ENCODE results near the gene TRANK1. TPM values are rescaled to one million over a fixed set of nuclear protein-coding genes. Genes with fewer than 3 reads are reported as not detected.

Gene TRANK1
- total and polyA plus RNA-seq, 5 experiments from 2014 or later, result 16.0 to 92.3 (median 20.3) TPM

- Mint-ChIP-seq H3K9me3 (no peaks in the 10 kb centered on the region), H3K36me3 (peaks cover 0 to 34% (median 7%) of the 10 kb centered on the region in 3 donors), H3K27ac (peak overlapping the region; percentile 90 to 98 (median 95)), H3K27me3 (no peaks in the 10 kb centered on the region), H3K4me3 (peak overlapping the region; percentile 69 to 85 (median 76)), H3K4me1 (peaks cover 25 to 61% (median 50%) of the 10 kb centered on the region in 4 donors)
- DNase-seq (peak in 5 of 10 donors; percentile 9 to 72 (median 61)), ATAC-seq (peak; percentile 87 to 91)
- POLR2A ChIA-PET, result interaction anchor here (0.6 to 2.4 kb wide), 11 partner anchors 11 to 117 kb away, joined by 3 to 17 read pairs (median 3); partner anchors contain the start of genes EPM2AIP1, MLH1 and TRANK1
These were observed 68.5 kb downstream of the TRANK1 start for GRCh38 chr3:36876181-36876936.

DNA sequence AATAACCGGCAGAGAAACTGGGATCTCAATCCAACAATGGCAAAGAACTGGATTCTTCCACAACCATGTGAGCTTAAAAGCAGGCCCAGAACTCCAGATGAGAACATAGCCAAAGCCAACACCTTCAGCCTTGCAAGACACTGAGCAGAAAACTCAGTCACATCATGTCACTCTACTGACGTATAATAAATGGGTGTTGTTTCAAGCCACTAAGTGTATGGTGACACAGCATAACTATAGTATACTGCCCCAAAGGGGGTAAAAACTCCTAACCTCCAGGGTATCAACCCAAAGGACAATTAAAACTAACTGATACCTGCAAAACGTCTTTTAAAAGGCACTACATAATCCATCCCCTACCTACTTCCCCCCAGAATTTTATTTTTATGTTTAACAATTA lies 69.5 kb downstream of the TRANK1 start:
- DNase-seq (no peak), ATAC-seq (no peak)
- peak overlapping the region; percentile 32 to 98 (median 94) for H3K27ac Mint-ChIP-seq
- peaks cover 25 to 60% (median 47%) of the 10 kb centered on the region in 4 donors for H3K4me1 Mint-ChIP-seq
- POLR2A ChIA-PET, result interaction anchor here (2.0 kb wide), 1 partner anchor 69 kb away, joined by 12 read pairs; the partner anchor contains the start of gene TRANK1
- H3K9me3 Mint-ChIP-seq, result no peaks in the 10 kb centered on the region
- no peaks in the 10 kb centered on the region for H3K27me3 Mint-ChIP-seq
- H3K4me3 Mint-ChIP-seq, result peak overlapping the region in 2 of 10 donors; percentile 29 to 31
- H3K36me3 Mint-ChIP-seq, result peaks cover 0 to 29% (median 2%) of the 10 kb centered on the region in 3 donors

DNA sequence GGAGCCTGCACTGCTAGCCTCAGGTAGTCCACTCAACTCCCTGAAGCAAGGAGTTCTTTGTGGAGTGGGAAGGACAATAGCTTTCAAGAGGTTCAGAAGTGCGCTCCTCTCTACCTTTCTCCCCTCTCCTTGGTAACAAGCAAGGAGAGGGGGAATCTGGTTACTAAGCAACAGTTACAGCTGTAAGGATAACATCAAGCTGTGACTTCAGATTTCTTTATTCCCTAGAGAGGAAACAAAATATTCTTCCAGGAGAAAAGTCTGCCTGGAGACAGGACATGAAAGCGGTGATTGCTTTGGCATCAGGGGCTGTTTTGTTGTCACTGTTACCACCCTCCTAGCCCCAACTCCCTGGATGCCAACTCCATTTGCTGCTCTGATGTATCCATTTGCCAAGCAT lies 70.4 kb downstream of the TRANK1 start:
- POLR2A ChIA-PET, result no interaction called here
- DNase-seq, result no peak
- H3K9me3 Mint-ChIP-seq, result no peaks in the 10 kb centered on the region
- no peak overlapping the region for H3K4me3 Mint-ChIP-seq
- H3K36me3 Mint-ChIP-seq, result peaks cover 0 to 33% (median 2%) of the 10 kb centered on the region in 3 donors
- H3K4me1 Mint-ChIP-seq, result peaks cover 25 to 56% (median 44%) of the 10 kb centered on the region in 4 donors
- no peak for ATAC-seq
- no peaks in the 10 kb centered on the region for H3K27me3 Mint-ChIP-seq
- H3K27ac Mint-ChIP-seq, result peak overlapping the region in 8 of 10 donors; percentile 17 to 95 (median 84)

GRCh38 chr3:36871379-36872126 lies 73.3 kb downstream of the TRANK1 start:
- Mint-ChIP-seq H3K4me1 (peaks cover 17 to 44% (median 36%) of the 10 kb centered on the region in 4 donors), H3K27ac (peak overlapping the region in 5 of 10 donors; percentile 32 to 95 (median 61)), H3K27me3 (no peaks in the 10 kb centered on the region), H3K9me3 (no peaks in the 10 kb centered on the region), H3K4me3 (no peak overlapping the region), H3K36me3 (peaks cover 0 to 46% (median 3%) of the 10 kb centered on the region in 3 donors)
- DNase-seq (no peak), ATAC-seq (no peak)
- POLR2A ChIA-PET, result no interaction called here

GRCh38 chr3:36868614-36869436 lies 76.0 kb downstream of the TRANK1 start:
- H3K4me3 Mint-ChIP-seq, result no peak overlapping the region
- POLR2A ChIA-PET, result interaction anchor here (0.7 to 1.2 kb wide), 3 partner anchors 35 to 89 kb away, joined by 3 to 4 read pairs (median 3); no protein-coding TSS in a partner anchor

DNA sequence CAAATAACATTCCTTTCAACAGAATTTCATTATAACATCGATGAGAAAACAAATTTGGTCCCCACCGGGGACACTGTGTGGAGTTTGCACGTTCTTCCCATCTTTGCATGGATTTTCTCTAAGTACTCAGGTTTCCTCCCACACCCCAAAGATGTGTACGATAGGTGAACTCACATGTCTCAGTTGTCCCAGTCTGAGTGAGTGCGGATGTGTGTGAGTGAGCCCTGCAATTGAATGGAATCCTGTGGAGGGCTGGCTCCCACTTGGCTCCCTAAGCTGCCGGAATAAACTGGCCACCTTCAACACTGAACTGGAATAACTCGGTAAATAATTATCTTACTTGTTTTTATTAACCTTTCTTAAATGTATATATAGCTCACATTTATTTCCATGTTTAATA lies 77.0 kb downstream of the TRANK1 start:
- no peak overlapping the region for H3K4me3 Mint-ChIP-seq
- H3K27ac Mint-ChIP-seq, result peak overlapping the region in 1 of 10 donors; percentile 20
- peaks cover 17 to 45% (median 39%) of the 10 kb centered on the region in 4 donors for H3K4me1 Mint-ChIP-seq
- DNase-seq (no peak), ATAC-seq (no peak)
- H3K36me3 Mint-ChIP-seq, result peaks cover 3 to 52% (median 15%) of the 10 kb centered on the region in 3 donors
- POLR2A ChIA-PET, result interaction anchor here (1.0 kb wide), 1 partner anchor 90 kb away, joined by 4 read pairs; no protein-coding TSS in a partner anchor
- no peaks in the 10 kb centered on the region for H3K27me3 Mint-ChIP-seq
- H3K9me3 Mint-ChIP-seq, result no peaks in the 10 kb centered on the region

More at GRCh38 chr3:36868614-36869436, 76.0 kb downstream of the TRANK1 start:
- Mint-ChIP-seq H3K36me3 (peaks cover 0 to 55% (median 7%) of the 10 kb centered on the region in 3 donors), H3K27me3 (no peaks in the 10 kb centered on the region), H3K9me3 (no peaks in the 10 kb centered on the region), H3K27ac (peak overlapping the region in 6 of 10 donors; percentile 35 to 81 (median 66)), H3K4me1 (peaks cover 16 to 40% (median 37%) of the 10 kb centered on the region in 4 donors)
- ATAC-seq, result peak; percentile 82 to 92
- peak in 9 of 10 donors; percentile 1 to 57 (median 41) for DNase-seq

DNA sequence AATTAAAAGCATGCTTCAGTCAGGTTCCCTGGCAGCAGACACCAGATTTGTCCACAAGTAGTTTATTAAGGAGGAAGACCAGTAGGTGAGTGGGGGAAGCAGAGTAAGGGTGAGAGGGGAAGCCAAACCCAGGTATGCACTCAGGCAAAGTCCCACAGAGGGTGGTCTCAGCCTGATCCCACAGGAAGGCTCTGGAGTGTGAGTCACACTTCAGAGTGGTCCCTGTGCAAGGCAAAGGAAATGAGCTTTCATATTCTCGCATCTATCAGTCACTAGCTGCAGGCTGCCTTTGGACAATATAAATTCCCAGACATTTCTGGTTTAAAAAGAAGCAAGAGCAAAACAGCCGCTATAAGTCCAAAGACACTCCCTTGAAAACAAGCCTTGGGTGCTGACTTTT lies 78.5 kb downstream of the TRANK1 start:
- Mint-ChIP-seq H3K4me1 (peaks cover 17 to 42% (median 39%) of the 10 kb centered on the region in 4 donors), H3K27me3 (no peaks in the 10 kb centered on the region), H3K36me3 (peaks cover 9 to 51% (median 20%) of the 10 kb centered on the region in 3 donors), H3K9me3 (no peaks in the 10 kb centered on the region), H3K4me3 (no peak overlapping the region), H3K27ac (peak overlapping the region in 6 of 10 donors; percentile 2 to 97 (median 18))
- DNase-seq (no peak), ATAC-seq (no peak)
- POLR2A ChIA-PET, result no interaction called here

GRCh38 chr3:36864180-36865053 lies 80.4 kb downstream of the TRANK1 start:
- POLR2A ChIA-PET, result interaction anchor here (1.1 kb wide), 1 partner anchor 12 kb away, joined by 5 read pairs; no protein-coding TSS in a partner anchor
- Mint-ChIP-seq H3K27me3 (no peaks in the 10 kb centered on the region), H3K4me3 (peak overlapping the region in 9 of 10 donors; percentile 15 to 62 (median 45)), H3K27ac (peak overlapping the region; percentile 13 to 90 (median 80)), H3K36me3 (peaks cover 16 to 61% (median 40%) of the 10 kb centered on the region in 3 donors), H3K9me3 (no peaks in the 10 kb centered on the region), H3K4me1 (peaks cover 17 to 41% (median 38%) of the 10 kb centered on the region in 4 donors)
- peak in 1 of 10 donors; percentile 13 for DNase-seq
- ATAC-seq, result peak in 1 of 2 donors; percentile 42

GRCh38 chr3:36862076-36862755 lies 82.6 kb downstream of the TRANK1 start:
- DNase-seq (no peak), ATAC-seq (no peak)
- no peak overlapping the region for H3K4me3 Mint-ChIP-seq
- peaks cover 16 to 76% (median 45%) of the 10 kb centered on the region in 3 donors for H3K36me3 Mint-ChIP-seq
- peaks cover 15 to 36% (median 30%) of the 10 kb centered on the region in 4 donors for H3K4me1 Mint-ChIP-seq
- peak overlapping the region in 2 of 10 donors; percentile 15 to 61 for H3K27ac Mint-ChIP-seq
- H3K9me3 Mint-ChIP-seq, result no peaks in the 10 kb centered on the region
- POLR2A ChIA-PET, result no interaction called here
- H3K27me3 Mint-ChIP-seq, result no peaks in the 10 kb centered on the region

GRCh38 chr3:36859494-36859893 lies 85.4 kb downstream of the TRANK1 start:
- H3K36me3 Mint-ChIP-seq, result peaks cover 16 to 85% (median 60%) of the 10 kb centered on the region in 3 donors
- no peaks in the 10 kb centered on the region for H3K9me3 Mint-ChIP-seq
- DNase-seq (no peak), ATAC-seq (no peak)
- POLR2A ChIA-PET, result interaction anchor here (0.7 kb wide), 1 partner anchor 8 kb away, joined by 3 read pairs; no protein-coding TSS in a partner anchor
- H3K4me3 Mint-ChIP-seq, result no peak overlapping the region
- H3K27ac Mint-ChIP-seq, result peak overlapping the region in 4 of 10 donors; percentile 9 to 85 (median 39)
- H3K4me1 Mint-ChIP-seq, result peaks cover 4 to 14% (median 10%) of the 10 kb centered on the region in 4 donors
- H3K27me3 Mint-ChIP-seq, result no peaks in the 10 kb centered on the region
